Measurements from ENCODE around the gene TTI1.

The TTI1 gene

GRCh38 chr20:38008233-38008944 is 24.9 kb downstream of the TTI1 start:
- no peak for DNase-seq

- no peak for DNase-seq
Observed at GRCh38 chr20:38007526-38007925, 25.7 kb downstream of the TTI1 start.

- DNase-seq = no peak
Observed at GRCh38 chr20:38005903-38006302, 27.4 kb downstream of the TTI1 start.

GRCh38 chr20:38004416-38004815 is 28.8 kb downstream of the TTI1 start:
- no peak for DNase-seq

- DNase-seq = no peak
Observed at GRCh38 chr20:38002422-38002821, 30.8 kb downstream of the TTI1 start.

- DNase-seq = peak; percentile 45
Observed at GRCh38 chr20:38001981-38002380, 31.3 kb downstream of the TTI1 start.

GRCh38 chr20:38001173-38001875 is 31.9 kb downstream of the TTI1 start:
- peak; percentile 77 for DNase-seq

- DNase-seq = no peak
Observed at GRCh38 chr20:38000293-38000692, 33.0 kb downstream of the TTI1 start.

GRCh38 chr20:37999526-38000263 is 33.6 kb downstream of the TTI1 start:
- DNase-seq = no peak

GRCh38 chr20:37997516-37997915 is 35.7 kb downstream of the TTI1 start:
- no peak for DNase-seq

- no peak for DNase-seq
Observed at GRCh38 chr20:37995856-37996605, 37.2 kb downstream of the TTI1 start.

GRCh38 chr20:37994512-37994911 is 38.7 kb downstream of the TTI1 start:
- DNase-seq = peak; percentile 27

GRCh38 chr20:37992802-37993409 is 40.4 kb downstream of the TTI1 start:
- peak; percentile 93 for DNase-seq

- DNase-seq = no peak
Observed at GRCh38 chr20:37991908-37992307, 41.3 kb downstream of the TTI1 start.

- DNase-seq = no peak
Observed at GRCh38 chr20:37991157-37991866, 41.9 kb downstream of the TTI1 start.

GRCh38 chr20:37990571-37991151 is 42.6 kb downstream of the TTI1 start:
- DNase-seq = peak; percentile 70

GRCh38 chr20:37989601-37990295 is 43.5 kb downstream of the TTI1 start:
- no peak for DNase-seq

- DNase-seq = no peak
Observed at GRCh38 chr20:37988306-37988954, 44.8 kb downstream of the TTI1 start.

- no peak for DNase-seq
Observed at GRCh38 chr20:37987602-37988290, 45.5 kb downstream of the TTI1 start.
